Activated naive CD4-positive, alpha-beta T cell treated with anti-CD3 and anti-CD28 coated beads for 36 hours (primary cell): ENCODE results near the gene PLPPR1. TPM values are rescaled to one million over a fixed set of nuclear protein-coding genes. Genes with fewer than 3 reads are reported as not detected.

Experiments used
- CTCF ChIA-PET: fragments of 350-600 bp; sonication (Branson Sonifier 250); formaldehyde crosslinking; loops from one replicate; lab custom pipeline; 2021; ENCODE audit warnings: antibody characterized with exemption; lab: Charles Lee
- DNase-seq: peaks from one replicate; pipeline ENCODE4 v3.0.0-alpha.2; 2020
- H3K27ac Mint-ChIP-seq: one replicate; pipeline ENCODE4 v1.8.0; 2021; ENCODE audit warnings: mild to moderate bottlenecking, mixed read lengths
- H3K27me3 Mint-ChIP-seq: one replicate; pipeline ENCODE4 v1.8.0; 2021; ENCODE audit warnings: low read depth, mixed read lengths
- H3K36me3 Mint-ChIP-seq: one replicate; pipeline ENCODE4 v1.8.0; 2021; ENCODE audit warnings: low read depth, mixed read lengths
- H3K4me1 Mint-ChIP-seq: one replicate; pipeline ENCODE4 v1.8.0; 2021; ENCODE audit warnings: low read depth, mixed read lengths
- H3K4me3 Mint-ChIP-seq: one replicate; pipeline ENCODE4 v1.8.0; 2021; ENCODE audit warnings: mild to moderate bottlenecking, moderate library complexity, mixed read lengths
- H3K9me3 Mint-ChIP-seq: one replicate; pipeline ENCODE4 v1.8.0; 2021; ENCODE audit warnings: mixed read lengths
- intact Hi-C: fragments of 100-400 bp; cut with micrococcal nuclease; formaldehyde crosslinking; loops from one replicate; pipeline ENCODE4 v1.15.1; 2023
- total RNA-seq, 2 experiments: library from RNA; stranded (reverse); gene quantifications; one replicate each; pipeline ENCODE4 v1.2.3, GENCODE V29; 2021

PLPPR1 gene
- total RNA-seq, 2 experiments from 2014 or later = not detected

- Mint-ChIP-seq H3K9me3 (no peaks in the 10 kb centered on the region), H3K27me3 (peaks cover 10% of the 10 kb centered on the region), H3K36me3 (no peaks in the 10 kb centered on the region), H3K4me3 (no peak overlapping the region), H3K4me1 (no peaks in the 10 kb centered on the region), H3K27ac (no peak overlapping the region)
- intact Hi-C loops = no loop called here
- CTCF ChIA-PET = no interaction called here
- DNase-seq = no peak
Measured at GRCh38 chr9:101350285-101350684, 321.8 kb downstream of the PLPPR1 start.

DNA sequence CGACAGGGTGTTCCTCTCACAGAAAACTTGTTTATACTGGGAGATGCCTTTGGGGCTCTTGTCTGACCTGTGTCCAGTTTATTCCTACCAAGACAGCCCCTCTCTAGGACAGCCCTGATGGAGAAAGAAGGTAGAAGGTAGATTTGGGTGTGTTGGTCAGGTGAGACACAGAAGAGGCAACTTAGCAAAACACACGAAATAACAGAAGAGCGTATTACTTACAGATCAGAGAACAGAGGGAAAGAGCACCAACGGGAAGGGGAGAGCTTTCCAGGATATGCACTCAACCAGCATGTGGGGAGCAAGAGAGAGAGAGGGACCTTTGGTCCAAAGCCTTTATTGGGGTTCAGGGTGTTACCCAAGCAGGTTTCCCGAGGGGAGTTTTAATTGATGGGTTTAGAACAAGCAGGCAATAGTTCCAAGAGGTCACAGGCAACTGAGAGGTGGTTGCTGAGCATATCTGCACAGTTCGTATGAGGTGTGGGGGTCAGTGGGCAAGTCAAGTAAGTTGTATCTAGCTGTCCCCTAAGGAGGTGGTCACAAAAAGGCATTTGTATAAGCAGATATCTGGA lies 324.5 kb downstream of the PLPPR1 start:
- no peaks in the 10 kb centered on the region for H3K9me3 Mint-ChIP-seq
- DNase-seq = no peak
- no peaks in the 10 kb centered on the region for H3K36me3 Mint-ChIP-seq
- H3K4me1 Mint-ChIP-seq = no peaks in the 10 kb centered on the region
- no peak overlapping the region for H3K4me3 Mint-ChIP-seq
- intact Hi-C loops = no loop called here
- H3K27me3 Mint-ChIP-seq = peaks cover 5% of the 10 kb centered on the region
- H3K27ac Mint-ChIP-seq = no peak overlapping the region
- CTCF ChIA-PET = no interaction called here

- CTCF ChIA-PET = no interaction called here
- Mint-ChIP-seq H3K4me1 (no peaks in the 10 kb centered on the region), H3K27ac (no peak overlapping the region), H3K9me3 (no peaks in the 10 kb centered on the region), H3K36me3 (no peaks in the 10 kb centered on the region), H3K4me3 (no peak overlapping the region), H3K27me3 (peaks cover 5% of the 10 kb centered on the region)
- intact Hi-C loops = no loop called here
- DNase-seq = no peak
Measured at GRCh38 chr9:101353683-101354082, 325.2 kb downstream of the PLPPR1 start.

DNA sequence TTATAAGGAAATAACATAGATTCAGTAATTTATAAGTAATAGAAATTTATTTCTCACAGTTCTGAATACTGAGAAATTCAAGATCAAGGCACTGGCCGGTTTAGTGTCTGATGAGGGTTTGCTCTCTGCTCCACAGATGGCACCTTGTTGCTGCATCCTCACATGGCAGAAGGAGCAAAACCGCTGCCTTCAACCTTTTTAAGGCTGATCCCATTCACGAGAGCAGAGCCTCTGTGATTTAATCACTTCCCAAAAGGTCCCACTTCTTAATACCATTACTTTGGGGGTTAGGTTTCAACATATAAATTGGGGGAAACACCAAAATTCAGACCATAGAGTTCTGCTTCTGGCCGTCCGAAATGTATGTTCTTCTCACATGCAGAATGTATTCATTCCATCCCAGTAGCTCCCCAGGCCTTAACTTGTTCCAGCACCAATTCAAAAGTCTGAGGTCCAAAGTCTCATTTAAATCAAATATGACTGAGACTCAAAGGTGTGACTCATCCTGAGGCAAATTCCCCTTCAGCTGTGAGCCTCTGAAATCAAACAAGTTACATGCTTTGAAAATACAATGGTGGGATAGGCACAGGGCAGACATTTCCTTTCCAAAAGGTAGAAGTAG lies 325.7 kb downstream of the PLPPR1 start:
- Mint-ChIP-seq H3K27ac (no peak overlapping the region), H3K36me3 (no peaks in the 10 kb centered on the region), H3K4me1 (no peaks in the 10 kb centered on the region), H3K27me3 (peaks cover 5% of the 10 kb centered on the region), H3K4me3 (no peak overlapping the region), H3K9me3 (no peaks in the 10 kb centered on the region)
- intact Hi-C loops = no loop called here
- CTCF ChIA-PET = no interaction called here
- DNase-seq = no peak

DNA sequence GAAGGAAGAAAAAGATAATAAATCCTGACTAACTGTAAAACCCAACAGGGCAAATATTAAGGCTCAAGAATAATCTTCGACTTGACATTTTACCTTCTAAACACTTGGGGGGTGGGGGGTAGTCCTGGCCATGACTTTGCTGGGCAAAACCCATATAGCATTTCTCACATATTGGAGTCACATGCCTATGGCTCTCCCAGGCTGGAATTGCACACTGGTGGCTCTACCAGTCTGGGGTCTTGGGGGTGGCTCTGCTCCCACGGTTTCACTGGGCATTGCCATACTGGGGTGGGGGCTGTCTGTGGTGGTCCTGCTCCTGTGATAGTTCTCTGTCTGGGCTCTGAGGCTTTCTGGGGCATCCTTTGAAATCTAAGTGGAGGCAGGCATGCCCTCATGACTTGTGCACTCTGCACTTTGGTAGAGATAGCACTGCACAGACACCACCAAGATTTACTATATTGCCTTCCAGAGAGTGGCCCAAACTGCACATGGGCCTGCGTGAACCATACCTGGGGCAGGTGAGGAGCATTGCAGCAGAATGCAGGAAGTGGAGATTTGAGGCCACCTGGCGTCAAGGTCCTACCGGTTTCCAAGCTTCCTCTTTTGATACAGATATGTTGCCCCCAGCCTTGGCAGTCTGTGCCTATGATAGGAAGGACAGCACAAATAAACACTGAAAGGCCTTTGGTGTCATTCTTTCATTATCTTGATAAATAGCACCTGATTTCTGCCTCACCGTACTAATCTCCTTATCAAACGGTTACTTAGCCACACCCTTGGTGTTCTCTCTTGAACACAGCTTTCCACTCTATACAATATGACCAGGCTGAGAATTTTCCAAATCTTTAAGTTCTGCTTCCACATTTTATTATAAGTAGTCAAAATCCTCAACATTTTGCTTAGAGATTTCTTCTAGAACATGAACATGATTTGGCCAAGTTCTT lies 326.5 kb downstream of the PLPPR1 start:
- H3K27ac Mint-ChIP-seq = no peak overlapping the region
- intact Hi-C loops = no loop called here
- H3K4me1 Mint-ChIP-seq = no peaks in the 10 kb centered on the region
- no peaks in the 10 kb centered on the region for H3K36me3 Mint-ChIP-seq
- no peak for DNase-seq
- no peaks in the 10 kb centered on the region for H3K9me3 Mint-ChIP-seq
- CTCF ChIA-PET = no interaction called here
- no peak overlapping the region for H3K4me3 Mint-ChIP-seq
- H3K27me3 Mint-ChIP-seq = peaks cover 5% of the 10 kb centered on the region

GRCh38 chr9:101356619-101357018 lies 328.1 kb downstream of the PLPPR1 start:
- no peak for DNase-seq
- H3K36me3 Mint-ChIP-seq = no peaks in the 10 kb centered on the region
- H3K27me3 Mint-ChIP-seq = peaks cover 5% of the 10 kb centered on the region
- no peaks in the 10 kb centered on the region for H3K9me3 Mint-ChIP-seq
- H3K27ac Mint-ChIP-seq = no peak overlapping the region
- no peak overlapping the region for H3K4me3 Mint-ChIP-seq
- intact Hi-C loops = no loop called here
- no peaks in the 10 kb centered on the region for H3K4me1 Mint-ChIP-seq
- CTCF ChIA-PET = no interaction called here

- Mint-ChIP-seq H3K27me3 (no peaks in the 10 kb centered on the region), H3K27ac (no peak overlapping the region), H3K4me1 (no peaks in the 10 kb centered on the region), H3K36me3 (no peaks in the 10 kb centered on the region), H3K9me3 (no peaks in the 10 kb centered on the region), H3K4me3 (no peak overlapping the region)
- intact Hi-C loops = no loop called here
- DNase-seq = no peak
- CTCF ChIA-PET = no interaction called here
Measured at GRCh38 chr9:101359679-101360078, 331.2 kb downstream of the PLPPR1 start.

GRCh38 chr9:101360647-101361046 lies 332.1 kb downstream of the PLPPR1 start:
- intact Hi-C loops = no loop called here
- Mint-ChIP-seq H3K27ac (no peak overlapping the region), H3K27me3 (no peaks in the 10 kb centered on the region), H3K36me3 (no peaks in the 10 kb centered on the region), H3K4me3 (no peak overlapping the region), H3K4me1 (no peaks in the 10 kb centered on the region), H3K9me3 (no peaks in the 10 kb centered on the region)
- CTCF ChIA-PET = interaction anchor here (0.9 kb wide), 1 partner anchor 22 kb away, joined by 3 read pairs; no protein-coding TSS in a partner anchor
- DNase-seq = no peak

- Mint-ChIP-seq H3K36me3 (no peaks in the 10 kb centered on the region), H3K4me1 (no peaks in the 10 kb centered on the region), H3K4me3 (no peak overlapping the region), H3K27me3 (peaks cover 2% of the 10 kb centered on the region), H3K9me3 (no peaks in the 10 kb centered on the region), H3K27ac (no peak overlapping the region)
- DNase-seq = no peak
- CTCF ChIA-PET = no interaction called here
- intact Hi-C loops = no loop called here
Measured at GRCh38 chr9:101362450-101362849, 333.9 kb downstream of the PLPPR1 start.

GRCh38 chr9:101365181-101365580 lies 336.7 kb downstream of the PLPPR1 start:
- H3K36me3 Mint-ChIP-seq = no peaks in the 10 kb centered on the region

DNA sequence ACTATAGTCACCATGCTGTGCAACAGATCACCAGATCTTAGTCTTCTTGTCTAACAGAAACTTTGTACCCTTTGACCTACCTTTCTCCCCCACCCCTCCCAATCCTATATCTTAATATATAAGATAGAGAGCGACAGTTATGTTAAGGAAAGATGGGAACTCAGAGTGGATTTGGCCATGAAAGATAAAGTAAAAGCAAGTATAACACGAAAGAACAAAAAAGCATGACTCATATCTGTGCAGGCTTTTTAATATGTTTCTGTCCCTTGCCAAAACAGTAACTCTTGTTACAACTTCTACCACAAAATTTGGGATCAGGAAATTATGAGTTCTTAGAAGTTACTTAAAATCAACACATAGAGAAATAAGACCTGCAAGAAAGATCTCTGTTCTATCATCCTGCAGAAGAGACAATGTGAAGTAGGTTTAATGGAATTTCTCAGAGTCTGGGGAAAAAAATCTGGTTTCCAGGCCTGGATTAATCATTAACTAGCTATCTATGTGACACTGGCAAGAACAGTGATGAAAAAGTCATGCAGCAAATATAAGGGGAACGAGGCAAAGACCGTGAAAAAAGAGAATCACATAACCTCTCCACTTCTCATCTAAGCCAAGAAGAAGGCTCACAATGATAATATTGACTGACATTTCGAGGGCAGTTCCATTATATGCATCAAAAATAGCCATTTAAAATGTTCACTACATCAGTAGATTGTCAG lies 337.7 kb downstream of the PLPPR1 start:
- intact Hi-C loops = no loop called here
- no peaks in the 10 kb centered on the region for H3K4me1 Mint-ChIP-seq
- no peak for DNase-seq
- H3K4me3 Mint-ChIP-seq = no peak overlapping the region
- H3K27ac Mint-ChIP-seq = no peak overlapping the region
- H3K9me3 Mint-ChIP-seq = no peaks in the 10 kb centered on the region
- peaks cover 5% of the 10 kb centered on the region for H3K27me3 Mint-ChIP-seq
- no peaks in the 10 kb centered on the region for H3K36me3 Mint-ChIP-seq
- CTCF ChIA-PET = no interaction called here

More at GRCh38 chr9:101365181-101365580, 336.7 kb downstream of the PLPPR1 start:
- H3K4me3 Mint-ChIP-seq = no peak overlapping the region
- no peak for DNase-seq
- CTCF ChIA-PET = interaction anchor here (0.9 kb wide), 1 partner anchor 23 kb away, joined by 4 read pairs; no protein-coding TSS in a partner anchor
- no peaks in the 10 kb centered on the region for H3K4me1 Mint-ChIP-seq
- no peaks in the 10 kb centered on the region for H3K9me3 Mint-ChIP-seq
- no peak overlapping the region for H3K27ac Mint-ChIP-seq
- peaks cover 5% of the 10 kb centered on the region for H3K27me3 Mint-ChIP-seq
- intact Hi-C loops = no loop called here

DNA sequence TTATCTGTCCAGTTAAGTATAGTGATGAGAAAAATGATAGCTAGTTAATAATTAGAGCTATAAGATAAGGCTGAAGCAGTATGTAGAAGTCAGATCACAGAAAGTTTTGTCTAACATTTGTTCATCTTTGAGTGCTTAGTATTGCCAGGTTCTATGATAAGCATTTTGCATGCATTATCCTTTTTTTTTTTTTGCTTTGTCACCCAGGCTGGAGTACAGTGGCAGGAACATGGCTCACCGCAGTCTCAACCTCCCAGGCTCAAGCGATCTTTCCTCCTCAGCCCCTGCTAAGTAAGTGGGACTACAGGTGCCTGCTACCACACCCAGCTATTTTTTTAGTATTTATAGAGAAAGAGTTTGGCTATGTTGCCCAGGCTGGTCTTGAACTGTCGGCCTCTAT lies 338.8 kb downstream of the PLPPR1 start:
- no peak overlapping the region for H3K4me3 Mint-ChIP-seq
- H3K9me3 Mint-ChIP-seq = no peaks in the 10 kb centered on the region
- no peak for DNase-seq
- H3K27me3 Mint-ChIP-seq = peaks cover 9% of the 10 kb centered on the region
- no peak overlapping the region for H3K27ac Mint-ChIP-seq
- H3K36me3 Mint-ChIP-seq = no peaks in the 10 kb centered on the region
- CTCF ChIA-PET = interaction anchor here (0.6 to 0.7 kb wide), 2 partner anchors 14 to 158 kb away, joined by 3 to 9 read pairs; no protein-coding TSS in a partner anchor
- intact Hi-C loops = no loop called here
- no peaks in the 10 kb centered on the region for H3K4me1 Mint-ChIP-seq
